ENCODE data around the gene SMTNL2. TPM values are rescaled to one million over a fixed set of nuclear protein-coding genes. Genes with fewer than 3 reads are reported as not detected.

The SMTNL2 gene
- total and polyA plus RNA-seq, 2 donors (not counting 1 experiment from before 2014, with no cell fraction given) = 0.17 to 0.99 TPM

DNA sequence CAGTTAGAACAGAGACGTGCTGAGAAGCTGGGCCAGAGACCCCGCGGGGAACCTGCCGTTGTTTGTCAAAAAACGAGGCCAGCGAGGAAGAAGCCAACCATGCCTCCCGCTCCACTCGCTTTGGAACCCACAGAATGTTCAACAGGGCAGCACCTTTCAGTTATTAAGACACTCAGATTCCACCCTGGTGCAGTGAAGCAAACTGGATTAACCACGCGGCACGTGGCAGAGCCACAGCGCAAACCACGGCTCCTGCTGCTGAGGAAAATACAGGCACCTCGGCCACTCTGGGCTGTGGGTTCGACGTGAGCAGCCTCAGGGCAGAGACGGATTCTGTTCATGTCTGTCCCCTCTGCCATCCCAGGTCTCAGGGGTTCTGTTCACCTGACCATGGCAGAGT lies 32.8 kb downstream of the SMTNL2 start:
- Histone ChIP-seq H3K27me3 (ENCODE audit: control insufficient read depth, insufficient read depth, low read length) (peaks cover 10% of the 10 kb centered on the region), H3K4me3 (replicated peaks in 1 of 4; ENCODE audit: control extremely low read depth in 1 of 4, insufficient read depth in 1 of 4, low read depth in 3 of 4, low read length in 4 of 4) (no peak overlapping the region), H3K27ac (ENCODE audit: insufficient read depth, low read length) (no peak overlapping the region), H3K79me2 (ENCODE audit: control insufficient read depth, insufficient read depth, low read length) (no peaks in the 10 kb centered on the region), H3K4me2 (ENCODE audit: extremely low read depth, insufficient read depth, low read length) (no peak overlapping the region), H3K9me3 (ENCODE audit: control insufficient read depth, insufficient read depth, low read depth, low read length) (no peaks in the 10 kb centered on the region), H3K36me3 (ENCODE audit: control insufficient read depth, insufficient read depth, low read length) (no peaks in the 10 kb centered on the region), H3K4me1 (ENCODE audit: control insufficient read depth, extremely low read depth, insufficient read depth, low read length) (no peaks in the 10 kb centered on the region), H3K9ac (ENCODE audit: insufficient read depth, low read length) (no peak overlapping the region), H2AFZ (ENCODE audit: low read length) (no peak overlapping the region), H4K20me1 (ENCODE audit: control insufficient read depth, extremely low read depth, insufficient read depth, low read length) (no peaks in the 10 kb centered on the region)
- no peak for TF ChIP-seq EZH2 (IDR thresholded peaks at IDR 0.05; ENCODE audit: low read length, missing control alignments)
- TF ChIP-seq, protein P1, sequence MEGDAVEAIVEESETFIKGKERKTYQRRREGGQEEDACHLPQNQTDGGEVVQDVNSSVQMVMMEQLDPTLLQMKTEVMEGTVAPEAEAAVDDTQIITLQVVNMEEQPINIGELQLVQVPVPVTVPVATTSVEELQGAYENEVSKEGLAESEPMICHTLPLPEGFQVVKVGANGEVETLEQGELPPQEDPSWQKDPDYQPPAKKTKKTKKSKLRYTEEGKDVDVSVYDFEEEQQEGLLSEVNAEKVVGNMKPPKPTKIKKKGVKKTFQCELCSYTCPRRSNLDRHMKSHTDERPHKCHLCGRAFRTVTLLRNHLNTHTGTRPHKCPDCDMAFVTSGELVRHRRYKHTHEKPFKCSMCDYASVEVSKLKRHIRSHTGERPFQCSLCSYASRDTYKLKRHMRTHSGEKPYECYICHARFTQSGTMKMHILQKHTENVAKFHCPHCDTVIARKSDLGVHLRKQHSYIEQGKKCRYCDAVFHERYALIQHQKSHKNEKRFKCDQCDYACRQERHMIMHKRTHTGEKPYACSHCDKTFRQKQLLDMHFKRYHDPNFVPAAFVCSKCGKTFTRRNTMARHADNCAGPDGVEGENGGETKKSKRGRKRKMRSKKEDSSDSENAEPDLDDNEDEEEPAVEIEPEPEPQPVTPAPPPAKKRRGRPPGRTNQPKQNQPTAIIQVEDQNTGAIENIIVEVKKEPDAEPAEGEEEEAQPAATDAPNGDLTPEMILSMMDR (conservative IDR thresholded peaks at IDR 0.05 in 1 of 2, IDR thresholded peaks at IDR 0.05 in 1 of 2; ENCODE audit: low read depth in 1 of 2, low read length in 2 of 2) = no peak
- DNase-seq (ENCODE audit: low read depth in 2 of 2) = no peak

GRCh38 chr17:4617590-4618351 lies 33.4 kb downstream of the SMTNL2 start:
- Histone ChIP-seq H3K4me2 (ENCODE audit: extremely low read depth, insufficient read depth, low read length) (no peak overlapping the region), H3K4me3 (replicated peaks in 1 of 4; ENCODE audit: control extremely low read depth in 1 of 4, insufficient read depth in 1 of 4, low read depth in 3 of 4, low read length in 4 of 4) (no peak overlapping the region), H3K4me1 (ENCODE audit: control insufficient read depth, extremely low read depth, insufficient read depth, low read length) (no peaks in the 10 kb centered on the region), H3K27me3 (ENCODE audit: control insufficient read depth, insufficient read depth, low read length) (peaks cover 10% of the 10 kb centered on the region), H3K9ac (ENCODE audit: insufficient read depth, low read length) (no peak overlapping the region), H3K36me3 (ENCODE audit: control insufficient read depth, insufficient read depth, low read length) (no peaks in the 10 kb centered on the region), H2AFZ (ENCODE audit: low read length) (no peak overlapping the region), H3K9me3 (ENCODE audit: control insufficient read depth, insufficient read depth, low read depth, low read length) (no peaks in the 10 kb centered on the region), H3K27ac (ENCODE audit: insufficient read depth, low read length) (no peak overlapping the region), H4K20me1 (ENCODE audit: control insufficient read depth, extremely low read depth, insufficient read depth, low read length) (no peaks in the 10 kb centered on the region), H3K79me2 (ENCODE audit: control insufficient read depth, insufficient read depth, low read length) (no peaks in the 10 kb centered on the region)
- TF ChIP-seq EZH2 (IDR thresholded peaks at IDR 0.05; ENCODE audit: low read length, missing control alignments) = no peak
- TF ChIP-seq, protein P1 (conservative IDR thresholded peaks at IDR 0.05 in 1 of 2, IDR thresholded peaks at IDR 0.05 in 1 of 2; ENCODE audit: low read depth in 1 of 2, low read length in 2 of 2) = no peak
- DNase-seq (ENCODE audit: low read depth in 2 of 2) = no peak

GRCh38 chr17:4620531-4621101 lies 36.3 kb downstream of the SMTNL2 start:
- TF ChIP-seq, protein P1 (conservative IDR thresholded peaks at IDR 0.05 in 1 of 2, IDR thresholded peaks at IDR 0.05 in 1 of 2; ENCODE audit: low read depth in 1 of 2, low read length in 2 of 2) = no peak
- Histone ChIP-seq H3K4me2 (ENCODE audit: extremely low read depth, insufficient read depth, low read length) (no peak overlapping the region), H3K9me3 (ENCODE audit: control insufficient read depth, insufficient read depth, low read depth, low read length) (no peaks in the 10 kb centered on the region), H4K20me1 (ENCODE audit: control insufficient read depth, extremely low read depth, insufficient read depth, low read length) (no peaks in the 10 kb centered on the region), H3K4me3 (replicated peaks in 1 of 4; ENCODE audit: control extremely low read depth in 1 of 4, insufficient read depth in 1 of 4, low read depth in 3 of 4, low read length in 4 of 4) (no peak overlapping the region), H3K27me3 (ENCODE audit: control insufficient read depth, insufficient read depth, low read length) (peaks cover 17% of the 10 kb centered on the region), H3K9ac (ENCODE audit: insufficient read depth, low read length) (no peak overlapping the region), H3K79me2 (ENCODE audit: control insufficient read depth, insufficient read depth, low read length) (no peaks in the 10 kb centered on the region), H3K4me1 (ENCODE audit: control insufficient read depth, extremely low read depth, insufficient read depth, low read length) (no peaks in the 10 kb centered on the region), H3K36me3 (ENCODE audit: control insufficient read depth, insufficient read depth, low read length) (no peaks in the 10 kb centered on the region), H3K27ac (ENCODE audit: insufficient read depth, low read length) (no peak overlapping the region), H2AFZ (ENCODE audit: low read length) (no peak overlapping the region)
- DNase-seq (ENCODE audit: low read depth in 2 of 2) = no peak
